ENCODE measurements around the gene TPK1.
"Not testable (repeated sequence)": the region's sequence is repeated elsewhere in the genome, so short reads cannot be mapped to it uniquely, and the experiment has no call there.

TPK1 gene

DNA sequence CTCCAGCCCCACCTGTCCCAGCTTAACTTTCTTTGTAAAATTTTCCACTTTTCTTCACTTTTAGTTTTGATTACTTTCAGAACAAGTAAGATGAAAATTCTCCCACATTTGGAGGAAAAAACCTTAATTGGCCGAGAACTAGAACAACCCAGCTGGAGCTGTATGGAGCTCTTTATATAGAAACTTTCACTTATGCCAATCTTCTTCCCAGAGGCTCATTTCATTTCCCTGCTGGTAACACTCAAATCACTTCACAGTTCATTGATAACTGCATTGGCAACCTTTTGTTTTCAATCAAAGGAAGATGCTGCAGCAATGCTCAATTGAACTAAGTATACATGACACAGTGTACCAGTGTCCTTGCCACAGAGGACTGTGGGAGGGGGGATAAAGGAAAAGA, 256.2 kb downstream of the TPK1 start:
- TF ChIP-seq, protein P1, sequence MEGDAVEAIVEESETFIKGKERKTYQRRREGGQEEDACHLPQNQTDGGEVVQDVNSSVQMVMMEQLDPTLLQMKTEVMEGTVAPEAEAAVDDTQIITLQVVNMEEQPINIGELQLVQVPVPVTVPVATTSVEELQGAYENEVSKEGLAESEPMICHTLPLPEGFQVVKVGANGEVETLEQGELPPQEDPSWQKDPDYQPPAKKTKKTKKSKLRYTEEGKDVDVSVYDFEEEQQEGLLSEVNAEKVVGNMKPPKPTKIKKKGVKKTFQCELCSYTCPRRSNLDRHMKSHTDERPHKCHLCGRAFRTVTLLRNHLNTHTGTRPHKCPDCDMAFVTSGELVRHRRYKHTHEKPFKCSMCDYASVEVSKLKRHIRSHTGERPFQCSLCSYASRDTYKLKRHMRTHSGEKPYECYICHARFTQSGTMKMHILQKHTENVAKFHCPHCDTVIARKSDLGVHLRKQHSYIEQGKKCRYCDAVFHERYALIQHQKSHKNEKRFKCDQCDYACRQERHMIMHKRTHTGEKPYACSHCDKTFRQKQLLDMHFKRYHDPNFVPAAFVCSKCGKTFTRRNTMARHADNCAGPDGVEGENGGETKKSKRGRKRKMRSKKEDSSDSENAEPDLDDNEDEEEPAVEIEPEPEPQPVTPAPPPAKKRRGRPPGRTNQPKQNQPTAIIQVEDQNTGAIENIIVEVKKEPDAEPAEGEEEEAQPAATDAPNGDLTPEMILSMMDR (IDR thresholded peaks at IDR 0.05; ENCODE audit: extremely low read depth, insufficient read depth, missing control alignments) = no peak
- in situ Hi-C loops (cut with MboI; ENCODE audit: low pct_unique_long_range_greater_than_20kb, low sequenced_read_pairs, unreplicated experiment) = no loop called here
- no peak for DNase-seq (ENCODE audit: low spot score)

DNA sequence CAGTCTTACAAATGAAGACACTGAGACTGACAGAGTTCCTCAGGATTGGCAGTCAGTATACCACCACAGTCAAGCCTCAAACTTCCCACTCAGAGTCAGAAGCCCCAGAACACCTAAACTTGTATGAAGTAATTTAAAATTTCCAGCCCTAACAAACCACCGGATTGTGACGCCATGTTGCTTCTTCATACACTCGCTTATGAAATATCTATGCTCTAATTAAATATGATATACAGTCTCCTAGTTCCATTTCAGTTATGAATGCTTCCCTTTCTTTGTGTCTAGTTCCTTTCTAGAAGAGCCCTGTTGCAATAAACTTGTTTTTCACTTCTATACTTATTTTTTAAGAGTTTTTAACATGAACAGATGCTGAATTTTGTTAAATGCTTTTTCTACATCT, 260.4 kb downstream of the TPK1 start:
- TF ChIP-seq, protein P1 (IDR thresholded peaks at IDR 0.05; ENCODE audit: extremely low read depth, insufficient read depth, missing control alignments) = no peak
- no peak for DNase-seq (ENCODE audit: low spot score)
- in situ Hi-C loops (cut with MboI; ENCODE audit: low pct_unique_long_range_greater_than_20kb, low sequenced_read_pairs, unreplicated experiment) = no loop called here

DNA sequence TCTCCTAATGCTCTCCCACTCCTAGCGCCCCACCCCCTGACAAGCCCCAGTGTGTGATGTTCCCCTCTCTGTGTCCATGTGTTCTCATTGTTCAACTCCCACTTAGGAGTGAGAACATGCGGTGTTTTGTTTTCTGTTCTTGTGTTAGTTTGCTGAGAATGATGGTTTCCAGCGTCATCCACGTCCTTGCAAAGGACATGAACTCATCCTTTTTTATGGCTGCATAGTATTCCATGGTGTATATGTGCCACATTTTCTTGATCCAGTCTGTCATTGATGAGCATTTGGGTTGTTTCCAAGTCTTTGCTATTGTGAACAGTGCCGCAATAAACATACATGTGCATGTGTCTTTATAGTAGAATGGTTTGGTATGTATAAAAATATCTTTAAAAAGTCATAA, 261.1 kb downstream of the TPK1 start:
- DNase-seq (ENCODE audit: low spot score); in situ Hi-C loops (cut with MboI; ENCODE audit: low pct_unique_long_range_greater_than_20kb, low sequenced_read_pairs, unreplicated experiment): not testable (repeated sequence)

DNA sequence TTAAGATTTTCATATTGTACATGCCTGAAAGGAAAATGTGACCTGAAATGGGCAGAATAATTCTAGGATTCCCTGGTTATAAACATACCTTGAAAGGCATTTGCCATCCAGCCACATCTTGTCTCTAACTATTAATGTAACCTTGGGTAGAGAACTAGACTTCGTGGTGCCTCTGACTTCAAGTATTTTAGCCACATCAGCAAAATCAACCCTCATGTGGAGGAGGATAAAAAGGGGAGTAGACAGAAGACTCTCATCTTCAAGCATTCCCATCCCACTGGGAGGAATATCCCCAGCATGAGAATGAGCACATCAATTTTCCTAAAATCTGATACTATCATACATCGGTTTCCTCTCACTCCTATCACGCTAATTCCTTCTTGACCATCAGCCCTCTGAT, 267.6 kb downstream of the TPK1 start:
- DNase-seq (ENCODE audit: low spot score) = no peak
- in situ Hi-C loops (cut with MboI; ENCODE audit: low pct_unique_long_range_greater_than_20kb, low sequenced_read_pairs, unreplicated experiment) = no loop called here
- TF ChIP-seq, protein P1 (IDR thresholded peaks at IDR 0.05; ENCODE audit: extremely low read depth, insufficient read depth, missing control alignments) = no peak

DNA sequence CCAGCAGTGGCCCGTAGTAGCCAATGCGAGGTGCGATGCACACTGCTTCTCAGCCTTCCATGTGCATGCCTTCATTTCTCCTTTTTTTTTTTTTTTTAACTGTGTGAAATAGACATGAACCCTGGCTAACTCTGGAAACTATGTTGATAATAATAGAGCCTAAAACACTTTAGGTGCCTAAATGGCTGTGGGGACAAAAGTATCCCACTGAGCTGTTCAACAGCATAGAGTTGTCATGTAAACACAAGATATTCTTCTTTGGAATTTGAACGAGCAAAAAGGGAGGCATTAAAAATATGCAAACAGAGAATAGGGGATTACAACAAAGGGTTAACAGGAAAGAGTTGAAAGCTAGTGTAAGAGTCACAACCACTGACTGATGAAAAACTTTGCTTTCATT, 270.3 kb downstream of the TPK1 start:
- no peak for DNase-seq (ENCODE audit: low spot score)
- TF ChIP-seq, protein P1 (IDR thresholded peaks at IDR 0.05; ENCODE audit: extremely low read depth, insufficient read depth, missing control alignments) = no peak
- in situ Hi-C loops (cut with MboI; ENCODE audit: low pct_unique_long_range_greater_than_20kb, low sequenced_read_pairs, unreplicated experiment) = no loop called here

DNA sequence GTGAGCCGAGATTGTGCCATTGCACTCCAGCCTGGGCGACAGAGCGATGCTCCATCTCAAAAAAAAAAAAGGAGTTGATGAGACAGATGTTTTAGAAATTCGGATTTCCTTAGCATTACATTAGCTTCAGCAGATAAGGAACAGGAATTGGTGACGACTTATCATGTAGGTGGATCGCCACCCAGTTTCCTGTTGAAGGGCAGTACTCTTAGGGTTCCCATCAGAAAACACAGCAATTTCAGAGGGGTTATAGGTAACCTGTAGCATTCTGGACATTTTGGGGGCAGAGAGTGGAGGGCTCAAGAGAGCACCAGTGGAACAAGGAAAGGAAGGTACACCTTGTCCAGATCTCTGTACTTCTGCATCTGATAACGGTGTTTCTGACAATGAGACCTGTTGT, 286.0 kb downstream of the TPK1 start:
- in situ Hi-C loops (cut with MboI; ENCODE audit: low pct_unique_long_range_greater_than_20kb, low sequenced_read_pairs, unreplicated experiment) = no loop called here
- TF ChIP-seq, protein P1 (IDR thresholded peaks at IDR 0.05; ENCODE audit: extremely low read depth, insufficient read depth, missing control alignments) = no peak
- no peak for DNase-seq (ENCODE audit: low spot score)

DNA sequence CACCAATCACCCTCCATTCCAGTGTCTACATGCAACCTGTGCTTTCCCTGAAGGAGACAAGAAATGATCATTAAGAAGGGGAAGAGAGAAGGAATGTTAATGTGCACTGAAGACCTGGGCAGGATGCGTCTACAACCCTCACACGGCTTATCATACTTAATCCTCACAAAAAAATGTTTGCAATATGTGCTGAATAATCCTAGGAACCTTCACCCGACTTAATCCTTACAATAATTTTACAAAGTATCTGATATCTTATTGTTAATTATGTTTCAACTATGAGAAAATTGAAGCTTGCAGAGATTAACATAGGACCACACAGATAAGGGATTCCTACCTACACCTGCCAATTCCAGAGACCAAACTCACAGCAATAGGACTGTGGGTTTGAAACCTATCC, 287.3 kb downstream of the TPK1 start:
- in situ Hi-C loops (cut with MboI; ENCODE audit: low pct_unique_long_range_greater_than_20kb, low sequenced_read_pairs, unreplicated experiment) = no loop called here
- TF ChIP-seq, protein P1 (IDR thresholded peaks at IDR 0.05; ENCODE audit: extremely low read depth, insufficient read depth, missing control alignments) = no peak
- no peak for DNase-seq (ENCODE audit: low spot score)
